GM12874 (cell line): ENCODE measurements around the gene RANBP1.

Experiments used
- TF ChIP-seq, protein P1 (sequence below): IDR thresholded peaks from 2 replicates; pipeline ENCODE4 v1.5.1; 2011; ENCODE audit warnings: low read depth, mild to moderate bottlenecking, control low read depth, low read length, moderate library complexity; ENCODE audit not compliant: insufficient read depth

RANBP1 gene

DNA sequence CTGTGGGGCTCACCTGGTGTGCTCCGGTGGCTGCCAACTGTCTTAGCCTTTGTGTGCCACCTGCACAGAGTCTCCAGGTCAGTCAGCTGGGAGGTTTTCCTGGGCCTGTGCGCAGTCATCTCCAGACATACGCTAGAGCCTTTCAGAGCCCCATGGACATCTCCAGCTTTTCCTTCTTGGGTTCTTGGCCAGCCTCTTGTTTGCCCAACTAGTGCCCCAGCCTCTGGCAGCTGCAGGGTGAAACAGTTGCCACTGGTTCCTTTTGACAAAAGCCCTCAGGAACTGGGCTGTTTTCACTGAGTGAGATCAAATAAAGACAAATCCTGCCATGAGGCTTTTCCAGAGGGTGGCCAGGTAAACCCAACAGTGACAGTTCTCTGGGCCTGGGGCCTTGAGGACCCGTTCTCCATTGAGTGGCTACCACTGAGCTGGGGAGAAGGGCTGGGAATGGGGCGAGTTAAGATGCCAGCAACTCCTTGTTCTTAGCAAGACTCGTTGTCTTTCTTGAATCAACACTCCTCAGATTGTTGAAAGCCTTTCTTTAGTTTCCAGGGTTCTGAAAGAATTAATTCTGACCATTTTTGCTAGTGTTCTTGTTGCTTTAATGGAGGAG lies 16.7 kb upstream of the RANBP1 start:
- TF ChIP-seq, protein P1, sequence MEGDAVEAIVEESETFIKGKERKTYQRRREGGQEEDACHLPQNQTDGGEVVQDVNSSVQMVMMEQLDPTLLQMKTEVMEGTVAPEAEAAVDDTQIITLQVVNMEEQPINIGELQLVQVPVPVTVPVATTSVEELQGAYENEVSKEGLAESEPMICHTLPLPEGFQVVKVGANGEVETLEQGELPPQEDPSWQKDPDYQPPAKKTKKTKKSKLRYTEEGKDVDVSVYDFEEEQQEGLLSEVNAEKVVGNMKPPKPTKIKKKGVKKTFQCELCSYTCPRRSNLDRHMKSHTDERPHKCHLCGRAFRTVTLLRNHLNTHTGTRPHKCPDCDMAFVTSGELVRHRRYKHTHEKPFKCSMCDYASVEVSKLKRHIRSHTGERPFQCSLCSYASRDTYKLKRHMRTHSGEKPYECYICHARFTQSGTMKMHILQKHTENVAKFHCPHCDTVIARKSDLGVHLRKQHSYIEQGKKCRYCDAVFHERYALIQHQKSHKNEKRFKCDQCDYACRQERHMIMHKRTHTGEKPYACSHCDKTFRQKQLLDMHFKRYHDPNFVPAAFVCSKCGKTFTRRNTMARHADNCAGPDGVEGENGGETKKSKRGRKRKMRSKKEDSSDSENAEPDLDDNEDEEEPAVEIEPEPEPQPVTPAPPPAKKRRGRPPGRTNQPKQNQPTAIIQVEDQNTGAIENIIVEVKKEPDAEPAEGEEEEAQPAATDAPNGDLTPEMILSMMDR, result no peak

DNA sequence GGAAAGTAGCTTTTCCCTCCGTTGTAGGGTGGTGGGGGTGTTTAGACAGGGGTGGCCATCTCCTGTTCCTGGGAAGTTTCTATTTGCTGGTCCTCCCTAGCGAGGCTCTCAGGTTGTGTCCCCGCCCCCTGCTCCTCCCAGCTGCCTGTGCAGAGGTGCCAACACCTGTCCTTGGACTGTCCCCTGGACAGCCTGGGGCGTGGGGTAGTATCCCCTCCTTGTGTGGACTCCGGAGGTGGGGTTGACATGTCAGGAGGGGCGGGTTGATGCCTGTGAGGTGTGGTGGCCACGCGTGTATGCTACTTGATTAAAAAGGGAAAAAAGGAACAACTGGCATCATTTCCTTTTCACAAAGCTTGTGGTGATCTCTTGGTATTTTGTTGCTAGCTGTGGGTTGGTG lies 14.3 kb upstream of the RANBP1 start:
- TF ChIP-seq, protein P1, result no peak

DNA sequence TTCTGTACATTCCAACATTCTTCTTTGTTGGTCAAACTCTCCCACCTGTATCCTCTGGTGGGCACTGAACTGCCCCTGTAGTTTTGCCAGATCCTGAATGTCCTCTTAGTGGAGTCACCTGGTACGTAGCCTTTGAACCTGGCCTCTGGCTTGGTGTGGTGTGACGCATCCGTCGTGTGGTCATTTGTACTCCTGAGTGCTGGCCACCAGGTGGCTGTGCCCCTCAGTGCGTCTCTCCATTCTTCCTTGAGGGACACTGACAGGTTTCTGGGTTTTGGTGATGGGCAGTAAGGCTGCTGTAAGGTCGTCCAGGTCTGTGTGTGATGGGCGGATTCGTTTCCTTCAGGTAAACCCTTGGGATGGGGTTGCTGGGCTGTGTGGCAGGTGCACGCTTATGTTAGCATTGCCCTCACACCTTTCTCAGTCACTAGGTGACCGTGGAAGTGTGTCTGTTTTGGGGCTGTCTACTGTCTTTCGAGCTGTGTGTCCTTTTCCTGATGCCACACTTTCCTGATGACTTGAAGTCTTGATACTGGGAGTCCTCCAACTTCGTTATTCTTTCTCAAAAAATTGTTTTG lies 13.6 kb upstream of the RANBP1 start:
- TF ChIP-seq, protein P1, result no peak

DNA sequence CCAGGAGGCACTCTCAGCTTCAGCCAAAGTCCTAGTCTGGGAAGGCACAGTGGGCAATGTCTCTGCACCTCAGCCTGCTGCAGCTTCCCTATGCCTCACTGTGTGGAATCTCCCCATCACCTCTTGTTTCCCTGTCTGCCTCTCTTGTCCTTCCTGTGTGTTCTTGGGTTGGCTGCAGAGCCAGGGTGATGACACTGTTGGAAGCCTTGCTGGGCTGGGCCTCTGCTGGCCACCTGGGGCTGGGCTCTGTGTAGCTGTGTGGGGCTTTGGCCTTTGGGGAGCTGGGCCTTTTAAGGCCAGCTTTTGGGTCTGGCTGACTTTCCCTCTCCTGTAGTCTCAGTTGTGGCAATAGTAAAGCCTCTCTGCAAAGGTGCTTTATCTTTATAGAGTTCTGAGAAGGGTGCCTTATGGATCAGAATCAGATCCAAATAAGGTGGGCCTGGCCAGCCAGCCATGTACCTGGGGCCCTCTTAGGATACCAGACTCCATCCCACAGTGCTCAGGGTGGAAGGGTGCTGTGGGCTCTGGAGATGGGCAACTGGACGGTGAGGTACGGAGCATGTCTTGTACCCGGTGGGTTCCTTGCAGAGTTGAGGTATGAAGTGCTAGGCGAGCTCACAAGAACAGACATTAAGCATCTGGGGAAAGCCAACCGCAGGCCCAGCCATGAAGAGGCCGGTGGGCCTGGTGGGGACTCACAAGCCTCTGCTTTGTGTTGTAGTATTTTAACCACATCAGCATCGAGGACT lies 10.3 kb upstream of the RANBP1 start:
- TF ChIP-seq, protein P1, result no peak

DNA sequence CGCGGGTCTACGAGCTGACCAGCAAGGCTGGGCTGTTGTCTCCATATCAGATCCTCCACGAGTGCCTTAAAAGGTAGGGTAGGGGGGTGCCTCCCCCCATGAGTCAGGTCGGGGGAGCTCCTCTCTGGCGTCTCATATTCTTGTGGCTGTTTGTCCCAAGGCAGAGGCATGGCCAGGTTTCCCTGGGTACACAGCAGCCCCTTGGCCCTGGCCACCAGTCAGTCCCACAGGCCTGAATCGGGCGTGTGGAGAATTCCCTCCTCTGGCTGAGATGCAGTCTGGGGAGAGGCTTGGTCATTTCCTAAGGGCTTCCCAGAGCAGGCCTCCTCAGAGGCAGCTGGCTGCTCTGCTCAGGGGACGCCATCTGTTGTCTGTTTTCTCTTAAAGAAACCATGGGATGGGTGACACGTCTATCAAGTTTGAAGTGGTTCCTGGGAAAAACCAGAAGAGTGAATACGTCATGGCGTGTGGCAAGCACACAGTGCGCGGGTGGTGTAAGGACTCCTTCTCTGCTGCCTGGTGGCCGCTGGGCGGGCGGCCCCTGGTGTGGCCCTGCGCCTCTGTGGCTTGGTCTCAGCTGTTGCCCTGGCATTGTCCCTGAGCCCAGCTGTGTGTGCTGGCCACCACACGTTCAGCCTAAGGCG lies 9.6 kb upstream of the RANBP1 start:
- TF ChIP-seq, protein P1, result no peak

DNA sequence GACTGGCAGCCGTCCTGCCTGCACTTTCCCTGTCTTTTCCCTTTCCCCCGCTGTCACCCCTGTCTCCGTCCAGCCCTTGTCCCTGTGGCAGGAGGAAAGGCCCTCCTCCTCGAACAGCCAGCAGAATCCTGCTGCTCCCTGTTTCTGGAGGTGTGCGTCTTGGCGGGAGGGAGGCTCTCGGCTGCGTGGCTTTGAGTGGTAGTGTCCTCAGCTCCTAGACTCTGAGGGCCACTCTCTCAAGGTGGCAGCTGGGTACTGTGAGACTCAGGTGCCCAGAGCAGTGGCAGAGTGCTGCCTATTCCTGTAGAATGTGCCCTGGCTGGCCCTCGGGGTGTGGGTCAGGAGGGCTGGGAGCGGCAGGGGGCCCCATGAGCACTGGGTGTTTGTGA lies 9.1 kb upstream of the RANBP1 start:
- TF ChIP-seq, protein P1, result no peak

DNA sequence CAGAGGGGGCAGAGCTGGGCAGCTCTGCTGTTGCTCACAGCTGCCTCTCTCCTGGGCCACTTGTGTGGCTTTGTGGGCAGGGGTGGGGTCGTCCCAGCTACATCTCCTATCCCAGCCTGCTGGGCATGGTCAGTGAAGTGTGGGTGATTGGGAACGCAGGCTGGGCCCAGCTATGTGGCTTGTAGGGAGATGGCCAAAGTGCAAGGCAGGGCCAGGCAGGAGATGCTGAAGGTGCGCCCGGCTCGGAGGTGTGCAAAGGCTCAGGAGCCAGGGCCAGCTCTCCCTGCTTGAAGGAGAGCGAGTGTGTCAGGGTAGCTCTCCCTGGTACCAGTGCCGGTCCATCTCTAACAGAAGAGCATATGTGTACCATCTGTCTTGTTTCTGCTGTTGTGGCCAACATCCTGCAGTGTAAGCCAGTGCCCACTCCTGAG lies 8.4 kb upstream of the RANBP1 start:
- TF ChIP-seq, protein P1, result no peak
